Hematopoietic multipotent progenitor cell treated with erythropoietin and hydrocortisone succinate and interleukin-3 and kit ligand, for 17 days (in vitro differentiated cells): ENCODE results near the gene PTDSS2.
"Not testable (repeated sequence)": the region's sequence is repeated elsewhere in the genome, so short reads cannot be mapped to it uniquely, and the experiment has no call there.

Source experiments
- DNase-seq: peaks from one replicate; pipeline ENCODE4 v3.0.0-alpha.2; 2015; ENCODE audit warnings: low spot score

PTDSS2 gene

DNA sequence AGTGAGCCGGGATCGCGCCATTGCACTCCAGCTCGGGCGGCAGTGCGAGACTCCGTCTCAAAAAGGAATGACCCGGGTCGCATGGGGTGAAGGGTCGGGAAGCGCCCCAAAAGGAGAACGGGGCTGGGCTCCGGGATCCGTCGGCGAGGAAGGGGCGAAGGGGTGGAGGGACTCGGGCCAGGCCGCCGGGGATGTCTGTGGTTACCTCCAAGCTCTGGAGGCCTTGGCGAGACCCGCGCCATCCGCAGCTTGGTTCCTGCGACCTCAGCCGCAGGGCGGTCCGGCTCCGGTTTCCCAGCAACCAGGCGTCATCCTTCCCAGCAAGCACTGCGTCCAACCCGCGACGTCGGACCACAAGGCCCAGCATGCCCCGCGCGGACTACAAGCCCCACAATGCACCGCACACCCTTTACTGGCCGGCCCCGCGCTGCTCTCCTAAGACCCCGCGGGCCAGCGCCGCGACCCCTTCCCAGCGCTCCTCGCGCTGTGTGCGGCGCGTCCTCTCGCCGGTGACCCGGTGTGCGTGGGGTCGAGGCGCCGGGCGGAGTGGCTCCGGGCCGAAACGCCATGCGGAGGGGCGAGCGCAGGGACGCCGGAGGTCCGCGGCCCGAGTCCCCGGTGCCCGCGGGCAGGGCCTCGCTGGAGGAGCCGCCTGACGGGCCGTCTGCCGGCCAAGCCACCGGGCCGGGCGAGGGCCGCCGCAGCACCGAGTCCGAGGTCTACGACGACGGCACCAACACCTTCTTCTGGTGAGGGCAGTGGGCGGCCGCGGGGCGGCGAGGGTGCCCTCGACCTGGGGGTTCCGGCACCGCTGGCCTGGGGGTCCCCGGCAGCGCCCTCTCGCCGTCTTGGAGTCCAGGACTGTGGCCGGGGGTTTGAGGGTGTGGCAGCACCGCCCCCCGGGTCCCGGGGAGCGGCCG lies at the start of gene PTDSS2:
Gene PTDSS2, plus strand, starts transcription at position 391 of the 920 bp plus-strand sequence. Its CDS starts 177 bp downstream, at position 568.
- DNase-seq = peak; percentile 93

- not testable (repeated sequence) for DNase-seq
Measured at GRCh38 chr11:401196-401595, 48.9 kb upstream of the PTDSS2 start.

- no peak for DNase-seq
Measured at GRCh38 chr11:403021-403760, 46.9 kb upstream of the PTDSS2 start.

- DNase-seq = no peak
Measured at GRCh38 chr11:403761-404431, 46.2 kb upstream of the PTDSS2 start.

DNA sequence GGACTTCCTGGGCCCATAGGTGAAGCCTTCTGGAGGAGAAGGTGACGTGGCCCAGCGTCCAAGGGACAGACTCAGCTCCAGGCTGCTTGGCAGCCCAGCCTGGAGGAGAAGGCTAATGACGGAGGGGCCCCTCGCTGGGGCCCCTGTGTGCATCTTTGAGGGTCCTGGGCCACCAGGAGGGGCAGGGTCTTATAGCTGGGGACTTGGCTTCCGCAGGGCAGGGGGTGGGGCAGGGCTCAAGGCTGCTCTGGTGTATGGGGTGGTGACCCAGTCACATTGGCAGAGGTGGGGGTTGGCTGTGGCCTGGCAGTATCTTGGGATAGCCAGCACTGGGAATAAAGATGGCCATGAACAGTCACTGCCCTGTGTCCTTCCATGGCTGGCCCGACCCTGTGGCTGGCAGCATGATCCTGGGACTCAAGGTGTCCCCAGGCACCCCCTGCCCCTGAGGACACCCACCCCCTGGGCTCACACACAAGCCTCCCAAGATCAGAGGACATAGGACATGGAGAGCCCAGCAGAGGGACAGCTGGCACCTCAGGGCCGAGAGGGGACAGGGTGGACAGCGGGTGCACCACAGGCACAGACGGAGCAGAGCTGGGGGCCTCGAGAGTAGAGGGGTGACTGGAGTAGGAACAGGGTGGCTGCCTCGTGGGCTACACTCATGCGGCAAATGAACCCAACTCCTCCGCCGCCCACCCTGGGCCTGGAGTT lies 45.4 kb upstream of the PTDSS2 start:
- no peak for DNase-seq

GRCh38 chr11:405323-405953 lies 44.6 kb upstream of the PTDSS2 start:
- DNase-seq = no peak

DNA sequence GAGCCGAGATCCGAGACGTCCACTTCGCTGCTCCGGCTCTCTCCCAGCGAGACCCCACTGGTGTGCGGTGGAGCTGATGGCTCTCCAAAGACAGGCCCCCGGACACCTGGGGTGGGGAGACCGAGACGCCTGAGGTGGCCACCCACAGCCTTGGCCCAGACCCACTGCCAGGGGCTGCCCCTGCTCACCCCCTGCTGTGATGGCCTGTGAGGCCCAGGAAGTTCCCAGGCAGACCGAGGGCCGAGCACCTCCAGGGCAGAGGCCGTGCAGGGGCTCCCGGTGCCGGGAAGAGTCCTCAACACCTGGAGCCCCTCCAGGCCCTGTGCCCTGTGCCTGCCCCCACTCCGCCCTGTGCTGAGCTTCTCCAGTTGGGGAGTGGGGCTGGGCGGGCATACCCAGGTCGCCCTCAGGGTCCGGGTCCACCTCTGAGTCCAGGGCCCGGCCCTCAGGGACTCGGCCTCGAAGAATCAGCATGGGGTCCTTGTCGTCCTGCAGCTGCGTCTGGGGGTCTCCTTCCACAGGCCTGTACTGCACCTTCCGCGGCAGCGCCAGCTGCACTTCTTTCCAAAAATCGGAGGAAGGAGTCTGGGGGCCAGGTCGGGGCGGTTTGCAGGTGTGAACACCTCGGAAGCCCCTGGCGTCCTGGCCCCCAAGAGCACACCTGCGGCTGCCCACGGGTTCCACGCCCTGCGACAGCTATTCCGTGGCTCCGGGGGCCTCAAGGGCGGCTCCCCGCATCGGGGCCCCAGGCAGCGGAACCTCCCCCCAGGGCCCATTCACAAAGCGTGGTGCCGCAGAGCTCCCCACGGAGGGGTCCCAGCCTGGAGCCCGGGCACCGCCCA lies 43.9 kb upstream of the PTDSS2 start:
- no peak for DNase-seq

GRCh38 chr11:406796-407650 lies 43.1 kb upstream of the PTDSS2 start:
- DNase-seq = peak; percentile 67

GRCh38 chr11:407651-408123 lies 42.4 kb upstream of the PTDSS2 start:
- no peak for DNase-seq

DNA sequence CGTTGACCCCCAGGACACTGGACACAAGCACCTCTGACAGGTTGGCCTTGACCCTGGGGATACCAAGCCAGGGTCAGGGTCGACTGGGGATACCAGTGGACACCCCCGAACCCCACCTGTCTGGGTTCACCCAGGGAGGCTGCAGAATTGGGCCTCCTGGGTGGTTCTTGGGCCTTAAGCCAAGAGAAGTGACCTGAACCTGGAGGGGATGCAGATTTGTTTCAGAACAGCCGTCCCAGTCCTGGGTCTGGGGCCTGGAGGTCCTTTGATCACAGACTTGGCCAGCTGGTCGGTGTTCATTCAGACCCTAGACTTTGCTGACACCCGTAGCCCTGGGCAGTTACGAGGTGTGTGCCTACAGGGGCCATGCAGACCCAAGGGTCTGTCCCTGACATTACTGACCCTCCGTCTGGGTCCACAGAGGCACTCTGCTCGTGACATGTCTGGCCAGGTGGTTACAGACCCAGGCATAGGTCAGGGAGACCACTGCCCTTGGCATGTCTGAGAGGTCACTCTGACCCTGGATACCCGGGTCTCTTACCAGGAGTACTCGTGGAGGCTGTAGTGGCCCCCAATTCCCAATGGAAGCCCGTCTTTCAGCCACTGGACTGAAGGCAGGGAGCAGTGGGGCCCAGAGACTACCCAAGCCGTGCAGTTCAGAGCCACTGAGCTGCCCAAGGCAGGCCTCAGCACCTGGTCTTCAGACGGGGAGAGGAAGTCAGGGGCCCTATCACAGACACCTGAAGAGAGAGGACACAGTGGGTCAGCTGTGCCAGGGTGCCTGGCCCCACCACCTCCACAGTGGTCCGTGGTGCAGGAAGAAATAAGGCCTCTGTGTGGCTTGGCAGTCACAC lies 41.7 kb upstream of the PTDSS2 start:
- no peak for DNase-seq

DNA sequence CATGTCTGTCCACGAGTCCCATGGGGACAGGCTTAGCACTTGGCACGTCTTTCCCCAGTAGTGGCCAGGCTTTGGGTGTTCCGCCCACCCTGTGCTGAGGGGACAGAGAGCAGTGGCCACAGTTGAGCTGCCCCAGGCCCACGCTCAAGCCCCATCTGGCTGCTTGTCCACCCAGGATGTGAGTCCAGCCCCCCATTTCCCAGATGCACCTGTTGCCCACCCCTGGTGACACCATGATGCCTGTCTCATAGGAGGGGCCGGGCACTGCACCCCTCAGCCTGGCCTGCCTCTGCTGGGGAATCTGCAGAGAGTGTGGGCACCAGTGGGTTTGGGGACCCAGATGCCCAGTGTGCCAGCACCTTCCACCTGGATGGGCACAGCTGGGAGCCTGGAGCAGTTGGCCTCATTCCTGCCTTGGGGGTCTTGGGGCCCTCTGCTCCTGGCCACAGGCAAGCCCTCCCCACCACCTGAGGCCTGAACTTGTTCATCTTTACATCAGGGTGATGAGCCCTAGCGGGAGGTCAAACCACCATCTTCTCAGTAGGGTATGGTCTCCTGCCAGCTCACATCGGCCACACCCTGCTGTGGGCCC lies 41.0 kb upstream of the PTDSS2 start:
- DNase-seq = no peak

DNA sequence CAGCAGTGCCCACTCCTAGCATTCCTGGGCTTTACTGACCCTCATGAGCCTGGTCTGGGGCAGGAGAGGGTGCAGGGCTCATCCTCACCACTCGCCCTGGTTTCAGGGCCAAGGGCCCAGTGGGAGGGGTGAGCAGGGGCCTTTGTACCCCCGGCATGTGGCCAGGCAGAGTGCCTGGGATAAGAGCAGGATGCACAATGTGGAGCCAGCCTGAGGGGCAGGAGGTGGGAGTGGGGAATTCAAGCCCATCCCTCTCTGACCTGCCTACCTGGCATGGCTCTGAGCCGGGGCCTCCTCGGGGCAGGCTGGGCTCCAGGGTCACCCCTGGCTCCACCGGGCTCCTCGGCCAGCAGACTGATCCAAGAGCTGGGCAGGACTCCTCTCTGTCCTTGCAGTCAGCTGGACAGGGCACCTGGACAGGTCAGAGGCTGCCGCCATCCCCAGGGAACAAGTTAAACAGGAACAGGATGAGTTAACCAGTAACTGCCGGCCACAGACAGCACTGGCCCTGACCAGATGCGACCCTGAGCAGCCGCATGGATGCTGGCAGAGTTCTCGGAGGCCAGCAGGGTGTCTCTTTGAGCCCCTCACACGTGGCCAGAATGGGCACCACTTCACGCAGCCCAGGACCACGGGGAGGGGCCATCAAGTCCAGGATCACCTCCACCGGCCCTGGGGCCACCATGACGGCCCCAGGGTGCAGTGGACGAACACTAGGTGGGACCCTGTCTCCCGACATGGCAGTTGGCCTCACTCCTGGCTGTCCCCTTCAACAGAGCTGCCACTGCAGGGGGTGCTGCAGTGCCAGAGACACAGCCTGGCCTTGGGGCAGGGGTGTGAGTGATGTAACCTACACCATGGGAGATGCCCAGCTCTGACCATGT lies 40.2 kb upstream of the PTDSS2 start:
- DNase-seq = no peak

GRCh38 chr11:410711-411110 lies 39.4 kb upstream of the PTDSS2 start:
- not testable (repeated sequence) for DNase-seq

- DNase-seq = not testable (repeated sequence)
Measured at GRCh38 chr11:411520-411919, 38.6 kb upstream of the PTDSS2 start.

DNA sequence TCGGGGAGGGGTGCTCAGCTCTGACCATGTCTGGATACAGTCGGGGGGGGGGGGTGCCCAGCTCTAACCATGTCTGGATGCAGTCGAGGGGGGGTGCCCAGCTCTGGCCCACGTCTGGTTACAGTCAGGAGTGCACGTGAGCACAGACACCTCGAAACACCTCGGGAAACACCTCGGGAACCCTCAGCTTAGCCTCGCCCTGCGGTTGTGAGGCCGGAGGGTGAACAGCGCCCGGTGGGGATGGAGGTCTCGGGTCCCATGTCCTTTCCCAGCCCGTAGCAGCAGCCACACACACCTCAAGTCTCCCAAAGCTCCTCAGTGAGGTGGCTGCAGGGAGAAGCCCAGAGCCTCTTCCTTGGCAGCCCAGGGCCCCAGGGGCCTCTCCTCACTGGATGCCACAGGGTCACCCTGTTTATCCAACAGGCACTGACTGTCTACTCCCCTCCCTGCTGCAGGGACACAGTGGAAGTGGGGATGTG lies 37.4 kb upstream of the PTDSS2 start:
- DNase-seq = no peak

DNA sequence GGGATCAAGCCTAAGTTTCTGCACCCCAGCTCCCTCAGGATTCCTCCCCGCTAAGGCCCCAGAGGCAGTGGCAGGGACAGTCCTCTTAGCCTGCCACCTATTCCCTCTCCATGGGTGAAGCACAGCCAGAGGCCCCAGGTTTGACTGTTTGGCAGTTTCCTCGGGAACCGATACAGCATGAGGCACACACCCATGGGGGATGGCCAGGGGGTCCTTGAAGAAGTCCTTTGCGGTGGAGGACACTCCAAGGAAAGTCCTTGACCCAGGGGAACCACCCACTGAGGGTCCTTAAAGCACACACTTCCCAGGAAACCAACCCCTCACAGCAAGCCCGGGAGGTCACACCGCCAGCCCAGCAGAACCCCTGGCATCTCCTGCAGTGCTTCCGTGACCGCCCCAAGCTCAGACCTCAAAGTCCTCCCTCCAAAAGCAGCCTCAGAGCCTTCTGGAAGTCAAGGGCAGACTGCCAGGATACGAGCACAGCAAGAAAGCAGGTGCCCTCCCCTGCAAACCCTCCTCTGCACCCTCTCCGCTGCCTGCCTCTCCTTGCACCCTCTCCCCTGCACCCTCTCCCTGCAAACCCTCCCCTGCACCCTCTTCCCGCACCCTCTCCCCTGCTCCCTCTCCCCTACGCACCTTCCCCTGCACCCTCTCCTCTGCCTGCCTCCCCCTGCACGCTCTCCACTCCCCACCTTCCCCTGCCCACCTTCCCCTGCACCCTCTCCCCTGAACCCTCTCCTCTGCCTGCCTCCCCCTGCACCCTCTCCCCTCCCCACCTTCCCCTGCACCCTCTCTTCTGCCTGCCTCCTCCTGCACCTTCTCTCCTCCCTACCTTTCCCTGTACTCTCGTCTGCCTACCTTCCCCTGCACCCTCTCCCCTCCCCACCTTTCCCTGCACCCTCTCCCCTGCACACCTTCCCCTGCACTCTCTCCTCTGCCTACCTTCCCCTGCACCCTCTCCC lies 36.7 kb upstream of the PTDSS2 start:
- DNase-seq = no peak
